Skeletal muscle satellite cell (primary cell): ENCODE results near the gene TMEM132D.

Experiments
- H3K27me3 ChIP-seq: 2 replicates; pipeline ENCODE4 v1.7.0; 2013; ENCODE audit warnings: low read length; ENCODE audit not compliant: control insufficient read depth, insufficient read depth
- H3K36me3 ChIP-seq: 2 replicates; pipeline ENCODE4 v1.7.0; 2013; ENCODE audit warnings: mild to moderate bottlenecking, control low read depth, low read length; ENCODE audit not compliant: insufficient read depth
- H3K4me1 ChIP-seq: 2 replicates; pipeline ENCODE4 v1.7.0; 2013; ENCODE audit warnings: low read length; ENCODE audit not compliant: control insufficient read depth, insufficient read depth
- H3K4me2 ChIP-seq: 2 replicates; pipeline ENCODE4 v1.7.0; 2013; ENCODE audit warnings: mild to moderate bottlenecking, low read length
- H3K4me3 ChIP-seq: 2 replicates; pipeline ENCODE4 v1.7.0; 2013; ENCODE audit warnings: low read length
- H3K9ac ChIP-seq: 2 replicates; pipeline ENCODE4 v1.7.0; 2013; ENCODE audit warnings: mild to moderate bottlenecking, low read depth, low read length, moderate library complexity
- H3K9me3 ChIP-seq: replicated peaks from 2 replicates; pipeline ENCODE4 v1.7.0; 2013; ENCODE audit warnings: mild to moderate bottlenecking, control low read depth, low read length

TMEM132D gene

DNA sequence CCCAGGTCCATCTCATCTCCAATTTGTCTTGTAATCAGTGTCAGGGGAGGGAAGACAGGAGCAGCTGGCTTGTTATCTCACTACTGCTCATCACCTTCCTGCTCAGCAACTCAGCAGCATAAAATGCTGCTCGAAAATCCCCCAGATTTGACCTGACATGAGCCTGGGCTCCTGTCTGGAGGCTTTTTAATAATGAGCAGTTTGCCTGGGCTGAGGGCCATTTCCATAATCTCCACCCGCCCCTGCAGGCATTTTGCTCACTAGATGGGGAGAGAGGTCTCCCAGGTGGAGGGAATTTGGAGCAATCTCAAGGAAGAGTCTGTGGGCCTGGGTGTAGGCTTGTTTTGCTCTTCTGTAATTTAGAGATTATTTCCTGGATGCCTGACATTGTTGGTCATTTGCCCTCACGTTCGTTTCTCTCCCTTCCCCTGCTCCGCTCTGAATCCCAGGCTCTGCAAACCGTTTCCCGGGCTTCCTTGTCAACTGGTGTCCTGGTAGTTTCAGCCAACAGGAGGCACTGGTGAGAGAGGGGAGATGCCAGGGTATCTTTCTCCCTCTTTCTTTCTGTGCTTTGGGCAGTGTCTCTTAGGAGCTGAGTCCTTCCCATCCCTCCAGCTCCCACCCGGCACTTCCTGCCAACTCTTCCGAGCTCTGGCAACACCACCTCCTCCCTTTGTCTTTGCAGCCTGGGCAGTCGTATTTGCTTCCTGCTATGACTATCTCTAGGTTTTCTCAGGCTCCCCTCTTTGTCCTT lies 751.3 kb downstream of the TMEM132D start:
- Histone ChIP-seq H3K4me2 (no peak overlapping the region), H3K4me1 (no peaks in the 10 kb centered on the region), H3K4me3 (no peak overlapping the region), H3K9me3 (peaks cover 19% of the 10 kb centered on the region), H3K9ac (no peak overlapping the region), H3K36me3 (no peaks in the 10 kb centered on the region), H3K27me3 (no peaks in the 10 kb centered on the region)

DNA sequence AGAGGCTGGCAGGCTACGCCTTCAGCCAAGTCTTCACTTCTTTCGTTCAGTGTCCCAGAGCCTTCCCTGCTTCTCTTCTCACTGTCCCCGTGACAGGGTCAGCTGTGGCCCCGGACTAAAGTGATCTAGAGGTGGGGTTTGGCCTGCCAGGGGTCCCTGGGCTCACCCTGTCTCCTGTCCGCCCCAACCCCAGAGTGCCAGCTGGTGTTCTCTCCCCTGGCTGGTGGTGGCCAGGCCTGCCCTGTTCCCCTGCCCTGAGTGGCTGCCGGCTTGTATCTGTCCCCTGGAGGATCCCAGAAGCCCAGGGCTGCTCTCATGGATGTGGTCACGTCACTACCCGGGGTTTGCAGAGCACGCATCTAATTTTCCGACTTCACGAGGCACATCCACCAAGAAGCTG lies 753.1 kb downstream of the TMEM132D start:
- H3K9me3 ChIP-seq = peaks cover 15% of the 10 kb centered on the region
- H3K9ac ChIP-seq = no peak overlapping the region
- H3K27me3 ChIP-seq = no peaks in the 10 kb centered on the region
- no peak overlapping the region for H3K4me3 ChIP-seq
- H3K4me1 ChIP-seq = no peaks in the 10 kb centered on the region
- H3K36me3 ChIP-seq = no peaks in the 10 kb centered on the region
- no peak overlapping the region for H3K4me2 ChIP-seq

DNA sequence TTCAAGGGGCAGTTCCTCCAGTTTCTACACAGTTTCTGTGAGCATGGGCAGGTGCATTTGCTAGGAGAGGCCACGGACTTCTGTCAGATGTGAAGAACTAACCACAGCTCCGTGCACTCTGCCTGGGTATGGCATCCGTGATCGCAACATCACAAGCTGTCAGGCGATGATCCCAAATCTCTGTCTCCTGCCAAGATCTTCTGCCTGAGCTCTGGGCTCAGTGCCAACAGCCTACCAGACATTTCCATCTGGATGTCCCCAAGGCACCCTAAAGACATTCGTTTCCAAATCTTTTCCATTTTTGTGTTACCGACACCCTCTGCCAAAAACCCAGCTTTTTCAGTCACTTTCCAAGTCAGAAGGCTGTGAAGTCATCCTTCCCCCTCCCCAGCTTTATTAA lies 758.4 kb downstream of the TMEM132D start:
- Histone ChIP-seq H3K9ac (no peak overlapping the region), H3K9me3 (no peaks in the 10 kb centered on the region), H3K27me3 (no peaks in the 10 kb centered on the region), H3K4me1 (no peaks in the 10 kb centered on the region), H3K36me3 (no peaks in the 10 kb centered on the region), H3K4me3 (no peak overlapping the region), H3K4me2 (no peak overlapping the region)

DNA sequence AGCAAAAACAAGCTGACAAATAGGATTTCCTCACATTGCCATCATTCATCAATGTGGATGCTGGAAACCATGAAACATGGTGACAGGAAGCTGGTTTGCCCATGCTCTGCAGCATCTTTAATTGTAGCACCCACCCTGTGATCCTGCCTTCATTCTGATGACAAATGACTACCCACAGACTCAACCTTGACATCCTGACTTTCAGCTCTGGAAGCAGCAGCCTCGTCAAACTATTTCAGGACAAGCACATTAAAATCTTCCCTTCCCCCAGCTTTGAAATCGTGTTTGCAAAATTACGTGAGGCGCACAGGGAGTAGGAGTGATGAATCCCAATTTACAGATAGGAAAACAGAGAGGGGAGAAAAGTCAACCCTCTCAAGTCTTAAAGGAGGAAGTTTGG lies 765.0 kb downstream of the TMEM132D start:
- H3K4me2 ChIP-seq = no peak overlapping the region
- no peaks in the 10 kb centered on the region for H3K27me3 ChIP-seq
- H3K4me3 ChIP-seq = no peak overlapping the region
- no peaks in the 10 kb centered on the region for H3K36me3 ChIP-seq
- H3K9me3 ChIP-seq = no peaks in the 10 kb centered on the region
- H3K4me1 ChIP-seq = no peaks in the 10 kb centered on the region
- no peak overlapping the region for H3K9ac ChIP-seq

DNA sequence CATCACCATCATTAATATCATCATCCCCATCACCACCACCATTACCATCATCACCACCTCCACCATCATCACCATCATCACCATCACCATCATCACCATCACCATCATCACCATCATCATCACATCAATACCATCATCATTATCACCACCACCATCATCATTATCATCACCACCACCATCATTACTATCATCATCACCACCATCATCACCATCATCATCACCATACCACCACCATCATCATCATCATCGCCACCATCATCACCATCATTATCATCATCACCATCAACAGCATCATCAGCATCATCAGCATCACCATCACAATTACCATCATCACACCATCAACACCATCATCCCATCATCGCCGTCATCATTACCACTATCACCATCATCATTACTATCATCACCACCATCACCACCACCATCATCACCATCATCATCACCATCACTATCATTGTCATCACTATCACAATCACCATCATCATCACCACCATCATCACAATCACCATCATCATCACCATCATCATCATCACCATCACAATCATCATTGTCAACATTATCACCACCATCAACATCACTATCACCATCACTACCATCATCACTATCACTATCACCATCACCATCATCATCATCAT lies 767.0 kb downstream of the TMEM132D start:
- Histone ChIP-seq H3K27me3 (no peaks in the 10 kb centered on the region), H3K4me1 (no peaks in the 10 kb centered on the region), H3K4me3 (no peak overlapping the region), H3K9ac (no peak overlapping the region), H3K4me2 (no peak overlapping the region), H3K9me3 (no peaks in the 10 kb centered on the region), H3K36me3 (no peaks in the 10 kb centered on the region)

DNA sequence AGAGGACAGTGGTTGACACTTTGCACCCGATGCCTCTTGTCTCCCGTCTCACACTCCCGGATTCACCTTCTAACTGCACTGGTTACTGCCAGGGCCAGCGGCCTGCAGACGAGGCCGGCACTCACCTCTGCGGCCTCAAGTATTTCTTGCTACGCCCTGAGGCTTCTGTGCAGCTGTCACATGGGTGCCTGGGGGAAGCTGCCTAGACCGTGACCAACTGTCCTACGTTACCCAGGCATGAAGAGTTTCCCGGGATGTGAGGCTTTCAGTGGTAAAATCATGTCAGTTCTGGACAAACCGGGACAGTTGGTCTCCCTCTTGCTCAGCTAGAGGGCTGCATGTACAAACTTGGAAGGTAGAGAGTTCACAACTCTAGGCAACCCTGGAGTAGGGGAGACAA lies 776.1 kb downstream of the TMEM132D start:
- no peaks in the 10 kb centered on the region for H3K4me1 ChIP-seq
- H3K27me3 ChIP-seq = no peaks in the 10 kb centered on the region
- H3K9me3 ChIP-seq = peaks cover 3% of the 10 kb centered on the region
- H3K9ac ChIP-seq = no peak overlapping the region
- H3K36me3 ChIP-seq = no peaks in the 10 kb centered on the region
- no peak overlapping the region for H3K4me2 ChIP-seq
- no peak overlapping the region for H3K4me3 ChIP-seq

DNA sequence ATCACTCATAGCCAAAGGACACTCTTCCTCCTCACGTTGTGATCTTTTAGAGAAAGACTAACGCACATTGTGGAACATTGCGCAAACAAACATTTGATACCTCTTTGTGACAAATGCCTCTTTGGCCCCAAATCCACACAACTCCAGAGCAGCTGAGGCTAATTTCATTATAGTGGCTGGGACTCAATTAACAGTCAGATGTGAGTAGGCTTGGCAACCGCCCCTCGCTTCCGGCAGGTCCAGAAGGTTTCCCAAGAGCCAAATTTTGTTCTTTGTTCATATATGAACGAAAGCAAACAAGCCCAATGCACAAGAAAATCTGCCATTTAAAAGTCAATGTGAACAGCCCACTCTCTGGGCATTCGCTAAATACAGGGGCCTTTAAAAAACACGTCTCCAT lies 776.6 kb downstream of the TMEM132D start:
- H3K9me3 ChIP-seq = peaks cover 3% of the 10 kb centered on the region
- no peaks in the 10 kb centered on the region for H3K27me3 ChIP-seq
- H3K4me1 ChIP-seq = no peaks in the 10 kb centered on the region
- H3K4me2 ChIP-seq = no peak overlapping the region
- no peak overlapping the region for H3K4me3 ChIP-seq
- no peak overlapping the region for H3K9ac ChIP-seq
- no peaks in the 10 kb centered on the region for H3K36me3 ChIP-seq

DNA sequence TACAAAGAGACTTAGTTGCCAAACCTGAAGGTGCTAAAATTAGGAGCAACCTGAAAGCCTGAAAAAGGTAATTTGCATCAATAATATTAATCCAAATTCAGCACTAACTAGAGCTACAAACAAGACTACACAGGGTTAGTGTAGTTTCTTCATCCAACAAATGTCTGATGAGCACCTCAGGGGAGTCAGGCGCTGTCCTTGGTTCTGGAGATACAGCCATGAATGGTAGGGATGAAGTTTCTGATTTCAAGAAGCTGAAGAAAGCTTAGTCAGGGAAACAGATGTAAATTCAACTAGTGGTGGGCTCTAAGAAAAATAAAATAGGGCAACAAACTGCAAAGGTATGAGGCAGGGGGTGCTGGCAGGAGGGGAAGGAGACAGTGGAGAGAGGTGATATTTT lies 784.3 kb downstream of the TMEM132D start:
- Histone ChIP-seq H3K4me1 (no peaks in the 10 kb centered on the region), H3K9ac (no peak overlapping the region), H3K4me3 (no peak overlapping the region), H3K9me3 (peaks cover 9% of the 10 kb centered on the region), H3K36me3 (no peaks in the 10 kb centered on the region), H3K27me3 (no peaks in the 10 kb centered on the region), H3K4me2 (no peak overlapping the region)

DNA sequence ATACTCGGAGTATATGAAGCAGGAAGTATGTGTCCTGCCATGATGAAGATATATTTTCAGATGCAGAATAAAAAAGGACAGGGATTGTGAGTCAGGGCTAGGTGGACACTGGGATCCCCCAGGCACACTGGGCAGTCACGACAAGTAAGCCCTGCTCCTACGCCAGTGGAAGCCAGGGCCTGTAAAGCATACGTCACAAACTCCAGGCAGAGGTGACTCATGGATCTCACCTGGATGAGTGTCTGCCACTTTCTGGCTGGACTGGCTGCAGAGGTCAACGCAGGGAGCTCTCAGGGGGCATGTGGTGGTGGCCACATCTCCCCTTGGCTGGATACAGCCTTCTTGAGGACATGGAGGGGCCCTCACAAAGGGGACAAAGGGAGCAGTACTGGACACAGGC lies 788.3 kb downstream of the TMEM132D start:
- H3K4me1 ChIP-seq = no peaks in the 10 kb centered on the region
- H3K9me3 ChIP-seq = peaks cover 17% of the 10 kb centered on the region
- H3K4me3 ChIP-seq = no peak overlapping the region
- H3K27me3 ChIP-seq = no peaks in the 10 kb centered on the region
- no peaks in the 10 kb centered on the region for H3K36me3 ChIP-seq
- H3K4me2 ChIP-seq = no peak overlapping the region
- H3K9ac ChIP-seq = no peak overlapping the region

DNA sequence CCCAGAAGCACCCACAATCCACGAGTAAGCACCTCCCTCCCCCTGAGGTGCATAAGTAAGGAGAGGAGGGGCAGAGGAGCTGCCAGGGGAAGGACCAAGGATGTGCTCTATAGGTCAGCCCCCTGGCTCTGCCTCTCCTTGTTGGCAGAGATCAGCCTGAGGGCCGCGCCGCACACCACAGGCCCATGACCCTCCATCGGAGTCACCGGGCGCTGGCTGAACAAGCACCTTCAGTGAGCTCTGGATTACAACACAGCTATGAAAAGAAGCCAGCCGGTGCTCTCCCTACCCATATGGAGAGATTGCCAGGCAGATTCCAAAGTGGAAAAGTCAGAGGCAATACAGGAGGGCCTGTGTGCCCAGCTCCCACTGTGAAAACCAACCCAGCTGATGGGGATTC lies 793.2 kb downstream of the TMEM132D start:
- Histone ChIP-seq H3K36me3 (no peaks in the 10 kb centered on the region), H3K27me3 (no peaks in the 10 kb centered on the region), H3K4me2 (no peak overlapping the region), H3K4me1 (no peaks in the 10 kb centered on the region), H3K9ac (no peak overlapping the region), H3K4me3 (no peak overlapping the region), H3K9me3 (peaks cover 13% of the 10 kb centered on the region)

DNA sequence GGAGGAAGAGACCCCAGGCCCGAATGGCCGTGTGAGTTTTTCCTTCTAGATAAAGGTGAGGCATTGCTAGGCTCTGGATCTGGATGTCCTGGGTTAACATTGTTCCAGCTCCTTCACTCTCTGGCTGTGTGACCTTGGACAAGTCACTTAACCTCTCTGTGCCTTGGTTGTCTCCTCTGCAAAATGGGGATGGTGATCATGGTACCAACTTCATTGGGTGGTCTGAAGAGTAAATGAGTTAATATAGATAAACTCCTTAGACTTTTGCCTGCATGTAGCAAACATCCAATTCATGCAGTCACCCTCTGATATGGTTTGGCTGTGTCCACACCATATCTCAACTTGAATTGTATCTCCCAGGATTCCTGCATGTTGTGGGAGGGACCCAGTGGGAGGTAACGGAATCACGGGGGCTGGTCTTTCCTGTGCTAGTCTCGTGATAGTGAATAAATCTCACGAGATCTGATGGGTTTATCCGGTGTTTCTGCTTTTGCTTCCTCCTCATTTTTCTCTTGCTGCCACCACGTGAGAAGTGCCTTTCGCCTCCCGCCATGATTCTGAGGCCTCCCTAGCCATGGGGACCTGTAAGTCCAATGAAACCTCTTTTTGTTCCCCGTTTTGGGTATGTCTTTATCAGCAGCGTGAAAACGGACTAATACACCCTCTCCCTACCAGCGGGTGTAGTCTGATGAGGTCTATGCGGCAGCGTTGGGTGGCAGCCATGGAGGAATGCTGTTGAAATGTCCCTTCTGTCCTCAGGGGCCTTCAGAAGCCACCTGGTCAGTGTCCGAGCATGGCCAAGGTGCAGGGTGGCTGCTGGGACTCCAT lies 794.4 kb downstream of the TMEM132D start:
- Histone ChIP-seq H3K9me3 (peaks cover 13% of the 10 kb centered on the region), H3K9ac (no peak overlapping the region), H3K4me1 (no peaks in the 10 kb centered on the region), H3K4me3 (no peak overlapping the region), H3K27me3 (no peaks in the 10 kb centered on the region), H3K36me3 (no peaks in the 10 kb centered on the region), H3K4me2 (no peak overlapping the region)
